Limb (tissue), 2 donors: ENCODE results near the gene RRAS2.
"Not testable (repeated sequence)": the region's sequence is repeated elsewhere in the genome, so short reads cannot be mapped to it uniquely, and the experiment has no call there.

Experiments used
- DNase-seq, 2 donors: peaks; one replicate each; pipeline ENCODE4 v3.0.0-alpha.2; 2016; ENCODE audit errors: extremely low spot score in 2 of 2

RRAS2 gene

DNA sequence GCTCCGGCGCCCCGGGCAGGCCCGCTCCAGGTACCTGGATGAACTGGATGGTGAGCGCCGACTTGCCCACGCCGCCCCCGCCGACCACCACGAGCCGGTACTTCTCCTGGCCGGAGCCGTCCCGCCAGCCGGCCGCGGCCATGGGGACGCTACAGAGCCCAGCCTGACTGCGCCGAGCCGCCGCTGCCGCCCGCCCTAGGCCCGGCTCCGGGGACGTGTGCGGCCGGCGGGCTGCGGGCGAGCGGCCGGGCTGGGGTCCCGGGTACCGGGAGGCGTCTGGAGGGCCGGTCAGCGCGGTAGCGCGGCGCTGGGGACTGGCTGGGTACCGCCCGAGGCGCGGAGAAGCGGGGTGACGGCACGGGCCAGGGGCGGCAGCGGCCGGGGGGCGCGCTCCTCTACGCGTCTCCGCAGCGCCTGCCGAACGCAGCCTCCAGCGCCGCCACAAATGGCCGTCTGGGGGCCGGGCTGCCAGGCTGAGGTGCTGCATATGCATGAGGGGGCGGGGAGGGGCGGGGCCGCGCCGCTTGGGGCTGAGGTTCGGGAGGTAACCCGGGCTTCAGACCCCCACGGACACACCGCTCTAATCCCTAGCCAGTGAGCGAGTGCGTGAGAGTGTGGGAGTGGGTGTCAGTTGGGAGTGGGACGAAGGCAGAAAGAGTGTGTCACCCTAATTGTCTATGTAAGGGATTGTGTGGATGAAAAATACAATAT is at the start of gene RRAS2:
TSS of gene RRAS2 (minus strand) at position 455 of the 711 bp plus-strand sequence. CDS start at position 142, 313 bp downstream.
- DNase-seq, result peak; percentile 65 to 90

- DNase-seq, result no peak
These were observed 49.6 kb upstream of the RRAS2 start for GRCh38 chr11:14408612-14409011.

DNA sequence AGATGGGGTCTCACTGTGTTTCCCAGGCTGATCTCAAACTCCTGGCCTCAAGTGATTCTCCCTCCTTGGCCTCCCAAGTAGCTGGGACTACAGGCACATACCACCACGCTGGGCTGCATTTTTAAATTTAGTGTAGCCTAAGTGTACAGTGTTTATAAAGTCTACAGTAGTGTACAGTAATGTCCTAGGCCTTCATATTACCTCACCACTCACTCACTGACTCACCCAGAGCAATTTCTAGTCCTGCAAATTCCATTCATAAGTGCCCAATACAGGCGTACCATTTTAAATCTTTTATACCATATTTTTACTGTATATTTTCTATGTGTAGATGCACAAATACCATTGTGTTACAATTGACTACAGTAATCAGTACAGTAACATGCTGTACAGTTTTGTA is 47.1 kb upstream of the RRAS2 start:
- not testable (repeated sequence) for DNase-seq

DNA sequence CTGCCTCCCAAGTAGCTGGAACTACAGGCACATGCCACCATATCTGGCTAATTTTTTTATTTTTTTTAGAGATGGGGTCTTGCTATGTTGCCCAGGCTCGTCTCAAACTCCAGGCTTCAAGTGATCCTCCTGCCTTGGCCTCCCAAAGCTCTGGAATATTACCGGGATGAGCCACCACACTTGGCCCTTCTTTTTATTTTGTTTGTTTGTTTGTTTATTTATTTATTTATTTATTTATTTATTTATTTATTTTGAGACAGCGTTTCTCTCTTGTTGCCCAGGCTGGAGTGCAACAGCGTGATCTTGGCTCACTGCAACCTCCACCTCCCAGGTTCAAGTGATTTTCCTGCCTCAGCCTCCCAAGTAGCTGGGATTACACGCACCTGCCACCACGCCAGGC is 44.5 kb upstream of the RRAS2 start:
- not testable (repeated sequence) for DNase-seq

- no peak for DNase-seq
These were observed 40.1 kb upstream of the RRAS2 start for GRCh38 chr11:14399087-14399486.

- DNase-seq, result no peak
These were observed 37.3 kb upstream of the RRAS2 start for GRCh38 chr11:14396273-14396672.

- no peak for DNase-seq
These were observed 34.9 kb upstream of the RRAS2 start for GRCh38 chr11:14393889-14394288.

DNA sequence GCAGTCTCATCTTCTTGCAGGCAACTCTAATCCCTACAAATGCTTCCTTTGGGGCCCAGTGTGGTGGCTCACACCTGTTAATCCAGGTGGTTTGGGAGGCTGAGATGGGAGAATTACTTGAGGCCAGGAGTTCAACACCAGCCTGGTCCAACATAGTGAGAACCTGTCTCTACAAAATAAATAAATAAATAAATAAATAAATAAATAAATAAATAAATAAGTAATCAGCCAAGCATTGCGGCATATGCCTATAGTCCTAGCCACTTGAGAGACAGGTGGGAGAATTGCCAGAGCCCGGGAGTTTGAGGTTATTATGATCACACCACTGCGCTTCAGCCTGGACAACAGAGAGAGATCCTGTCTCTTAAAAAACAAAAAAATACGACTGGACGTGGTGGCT is 34.1 kb upstream of the RRAS2 start:
- no peak for DNase-seq

GRCh38 chr11:14390669-14391068 is 31.7 kb upstream of the RRAS2 start:
- DNase-seq, result no peak

DNA sequence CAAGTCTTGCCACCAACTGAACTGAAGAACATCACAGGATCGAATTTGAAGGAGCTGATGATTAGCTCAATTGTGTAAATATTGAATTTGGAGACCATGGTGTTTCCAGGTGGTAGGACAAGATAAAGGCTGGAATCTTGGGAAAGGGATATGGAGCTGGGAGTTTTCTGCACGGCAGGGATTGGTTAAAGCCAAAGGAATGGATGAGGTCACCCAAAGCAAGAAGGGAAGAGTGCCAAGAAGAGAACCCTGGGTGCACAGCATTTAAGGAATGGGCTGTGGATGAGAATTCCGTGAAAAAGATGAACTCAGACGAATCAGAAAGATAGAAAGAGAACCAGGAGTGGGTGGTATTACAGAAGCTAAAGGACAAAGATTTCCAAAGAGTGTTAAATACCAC is 29.4 kb upstream of the RRAS2 start:
- DNase-seq, result no peak

DNA sequence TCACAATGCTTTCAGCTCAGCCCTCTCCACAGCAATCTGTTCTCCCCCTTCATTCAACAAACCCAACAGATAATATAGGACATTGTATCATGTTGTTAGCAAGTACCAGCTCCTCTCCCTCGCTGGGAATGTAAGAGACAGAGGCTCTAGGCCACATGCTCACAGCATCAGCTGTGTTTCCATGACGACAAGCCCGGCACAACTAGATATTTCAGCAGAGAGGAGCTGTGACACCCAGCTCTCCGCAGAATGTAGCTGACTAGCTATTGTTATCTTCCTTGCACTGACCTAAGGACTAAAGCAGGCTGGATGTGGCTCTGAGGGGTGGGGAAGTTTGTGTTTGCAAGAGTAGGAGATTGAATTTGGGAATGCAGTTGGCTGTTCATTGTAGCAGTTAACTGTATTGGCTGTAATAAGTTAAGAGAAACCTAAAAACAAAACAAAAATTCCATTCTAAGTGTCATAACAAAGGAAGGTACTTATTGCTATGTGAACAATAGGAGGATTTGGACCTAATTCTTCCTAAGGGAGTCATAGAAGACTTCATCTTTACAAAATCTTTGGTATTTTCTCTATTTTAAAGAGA is 28.0 kb upstream of the RRAS2 start:
- peak; percentile 60 to 63 for DNase-seq

DNA sequence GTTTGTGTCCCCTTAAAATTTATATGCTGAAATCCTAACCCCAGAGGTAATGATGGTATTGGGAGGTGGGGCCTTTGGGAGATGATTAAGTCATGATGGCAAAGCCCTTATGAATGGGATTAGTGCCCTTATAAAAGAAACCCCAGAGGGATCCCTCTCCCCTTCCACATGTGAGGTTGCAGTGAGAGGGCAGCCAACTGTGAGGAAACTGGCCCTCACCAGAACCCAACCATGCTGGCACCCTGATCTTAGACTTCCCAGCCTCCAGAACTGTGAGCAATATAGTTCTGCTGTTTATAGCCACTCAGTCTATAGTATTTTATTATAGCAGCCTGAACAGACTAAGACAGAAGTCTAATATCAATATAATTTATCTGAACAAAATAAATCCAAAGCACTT is 27.1 kb upstream of the RRAS2 start:
- DNase-seq, result no peak

DNA sequence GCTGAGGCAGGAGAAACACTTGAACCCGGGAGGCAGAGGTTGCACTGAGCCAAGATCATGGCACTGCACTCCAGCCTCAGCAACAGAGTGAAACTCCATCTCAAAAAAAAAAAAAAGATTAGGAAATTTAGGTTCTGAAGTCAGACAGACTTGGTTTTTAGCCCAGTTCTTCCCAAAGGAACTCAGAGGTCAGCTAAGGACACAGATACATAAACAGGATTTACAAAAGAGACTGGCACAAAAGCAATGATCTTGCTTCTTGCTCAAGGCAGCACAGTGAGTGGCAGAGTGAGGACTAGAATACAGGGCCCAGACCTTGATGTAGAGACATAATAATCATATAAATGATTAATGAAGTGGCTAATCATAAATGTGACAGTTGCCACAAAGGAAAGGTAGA is 25.4 kb upstream of the RRAS2 start:
- DNase-seq, result no peak

GRCh38 chr11:14381968-14382367 is 23.0 kb upstream of the RRAS2 start:
- DNase-seq, result no peak

- peak in 1 of 2 donors; percentile 75 for DNase-seq
These were observed 22.1 kb upstream of the RRAS2 start for GRCh38 chr11:14380947-14381561.

GRCh38 chr11:14380125-14380936 is 21.3 kb upstream of the RRAS2 start:
- DNase-seq, result no peak

DNA sequence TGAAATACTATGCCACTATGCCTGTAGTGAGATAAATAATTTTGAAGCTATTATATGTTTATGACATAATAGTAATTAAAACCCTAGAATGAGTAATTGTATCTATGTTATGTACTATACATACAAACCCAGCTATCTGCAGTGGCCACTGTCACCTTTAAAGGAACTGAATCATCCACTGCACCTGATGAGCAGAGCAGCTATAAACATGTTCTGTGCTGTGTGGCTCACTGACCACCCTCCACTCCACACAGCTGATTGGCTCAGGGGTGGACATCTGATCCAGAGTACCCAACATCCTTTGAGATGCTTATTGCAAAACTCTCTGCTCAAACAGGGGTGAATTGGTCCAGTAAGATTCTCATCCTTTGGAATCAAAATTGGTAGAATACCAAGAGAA is 19.2 kb upstream of the RRAS2 start:
- no peak for DNase-seq

- DNase-seq, result no peak
These were observed 17.9 kb upstream of the RRAS2 start for GRCh38 chr11:14376920-14377319.

- no peak for DNase-seq
These were observed 16.2 kb upstream of the RRAS2 start for GRCh38 chr11:14374922-14375830.

- no peak for DNase-seq
These were observed 15.1 kb upstream of the RRAS2 start for GRCh38 chr11:14373941-14374646.
